PC-9 (cell line): ENCODE measurements around the gene CCDC3. TPM values are rescaled to one million over a fixed set of nuclear protein-coding genes. Genes with fewer than 3 reads are reported as not detected.

ENCODE experiments used
- BruUV-seq: library from RNA; stranded (reverse); fragments of 400-500 nt; replicated peaks from 2 replicates; lab custom pipeline; 2021; lab: Mats Ljungman, UMichigan
- CTCF ChIA-PET: fragments of 300-600 bp; sonication (Branson Sonifier 250); formaldehyde crosslinking; loops from one replicate; lab custom pipeline; 2022; ENCODE audit warnings: antibody characterized with exemption; lab: Charles Lee
- POLR2A ChIA-PET: fragments of 300-600 bp; sonication (Branson Sonifier 250); formaldehyde crosslinking; loops from one replicate; lab custom pipeline; 2022; ENCODE audit warnings: antibody characterized with exemption; ENCODE audit not compliant: unreplicated experiment; lab: Charles Lee
- DNase-seq, 2 experiments: peaks; one replicate each; pipeline versions ENCODE4 v3.0.0 to v3.0.0-alpha.2; 2015 to 2022; ENCODE audit warnings: mixed read lengths in 1 of 2
- H2AFZ ChIP-seq: fragments of 200-600 bp; sonication (generic); 2 replicates; pipeline ENCODE4 v1.8.1; 2017; ENCODE audit warnings: antibody characterized with exemption
- H3F3A ChIP-seq: fragments of 200-600 bp; sonication (generic); 2 replicates; pipeline ENCODE4 v1.8.1; 2017; ENCODE audit warnings: antibody characterized with exemption, mild to moderate bottlenecking, low read depth; ENCODE audit not compliant: insufficient read depth
- H3K27ac ChIP-seq: fragments of 200-600 bp; sonication (generic); 2 replicates; pipeline ENCODE4 v1.6.1; 2016; ENCODE audit warnings: mixed run types
- H3K27me3 ChIP-seq: fragments of 200-600 bp; sonication (generic); 2 replicates; pipeline ENCODE4 v1.6.1; 2016; ENCODE audit warnings: low read depth, mixed run types; ENCODE audit not compliant: insufficient read depth
- H3K36me3 ChIP-seq: fragments of 200-600 bp; sonication (generic); 2 replicates; pipeline ENCODE4 v1.6.1; 2016; ENCODE audit warnings: low read depth, mixed run types
- H3K4me1 ChIP-seq: fragments of 200-600 bp; sonication (generic); replicated peaks from 2 replicates; pipeline ENCODE4 v1.6.1; 2016; ENCODE audit warnings: mixed run types; ENCODE audit not compliant: insufficient read depth
- H3K4me2 ChIP-seq: fragments of 200-600 bp; sonication (generic); 2 replicates; pipeline ENCODE4 v1.6.1; 2017; ENCODE audit warnings: mixed run types
- H3K4me3 ChIP-seq: fragments of 200-600 bp; sonication (generic); 2 replicates; pipeline ENCODE4 v1.6.1; 2016; ENCODE audit warnings: mixed run types
- H3K79me2 ChIP-seq: fragments of 200-600 bp; sonication (generic); 2 replicates; pipeline ENCODE4 v1.6.1; 2017; ENCODE audit warnings: low read depth, mixed run types
- H3K9me2 ChIP-seq: fragments of 200-600 bp; sonication (generic); 2 replicates; pipeline ENCODE4 v1.8.1; 2017; ENCODE audit warnings: mild to moderate bottlenecking; ENCODE audit not compliant: insufficient read depth
- H3K9me3 ChIP-seq: fragments of 200-600 bp; sonication (generic); 2 replicates; pipeline ENCODE4 v1.8.1; 2016; ENCODE audit warnings: low read depth; ENCODE audit not compliant: insufficient read depth
- H4K20me1 ChIP-seq: fragments of 200-600 bp; sonication (generic); 2 replicates; pipeline ENCODE4 v1.8.1; 2017; ENCODE audit not compliant: insufficient read depth
- EZH2 ChIP-seq: fragments of 200-600 bp; sonication (generic); IDR thresholded peaks from 2 replicates; pipeline ENCODE4 v1.8.0; 2017; ENCODE audit warnings: antibody characterized with exemption, low read depth
- intact Hi-C: fragments of 100-400 bp; cut with micrococcal nuclease; formaldehyde crosslinking; loops from one replicate; pipeline ENCODE4 v1.10.0; 2022; ENCODE audit not compliant: unreplicated experiment
- total RNA-seq: library from RNA; stranded (reverse); gene quantifications from 2 replicates; pipeline ENCODE4 v1.2.3, GENCODE V29; 2021
- TF ChIP-seq, protein P1 (sequence below): fragments of 200-600 bp; sonication (generic); conservative IDR thresholded peaks from 2 replicates; pipeline ENCODE4 v1.6.1; 2017; ENCODE audit warnings: mixed run types, antibody characterized with exemption, mild to moderate bottlenecking, moderate library complexity

CCDC3 gene
- total RNA-seq, 1 experiment from 2014 or later = not detected

DNA sequence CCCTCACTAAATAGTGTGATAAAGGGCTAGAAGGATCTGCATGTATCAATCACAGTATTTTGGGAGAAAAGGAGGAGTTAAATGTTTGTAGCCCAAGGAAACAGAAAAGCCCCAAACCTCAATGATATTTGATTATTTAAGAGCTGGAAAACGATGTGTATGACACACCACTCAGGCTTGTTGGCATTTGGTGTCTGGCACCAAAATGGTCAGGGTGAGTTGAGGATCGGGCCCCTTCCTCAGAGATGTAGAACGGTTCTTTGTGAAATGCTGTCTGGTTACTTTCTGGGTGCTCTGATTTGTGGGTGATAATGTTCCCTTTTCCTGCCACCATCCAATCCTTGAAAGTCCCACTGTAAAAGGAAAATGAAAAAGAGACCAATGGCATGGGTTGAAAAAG is 113.7 kb downstream of the CCDC3 start:
- no peak for DNase-seq
- no TSS peak for BruUV-seq
- no peak overlapping the region for H3K27ac ChIP-seq
- no peak overlapping the region for H3K4me3 ChIP-seq
- H3K4me2 ChIP-seq = no peak overlapping the region
- ChIA-PET CTCF (no interaction called here), POLR2A (no interaction called here)
- TF ChIP-seq, protein P1, sequence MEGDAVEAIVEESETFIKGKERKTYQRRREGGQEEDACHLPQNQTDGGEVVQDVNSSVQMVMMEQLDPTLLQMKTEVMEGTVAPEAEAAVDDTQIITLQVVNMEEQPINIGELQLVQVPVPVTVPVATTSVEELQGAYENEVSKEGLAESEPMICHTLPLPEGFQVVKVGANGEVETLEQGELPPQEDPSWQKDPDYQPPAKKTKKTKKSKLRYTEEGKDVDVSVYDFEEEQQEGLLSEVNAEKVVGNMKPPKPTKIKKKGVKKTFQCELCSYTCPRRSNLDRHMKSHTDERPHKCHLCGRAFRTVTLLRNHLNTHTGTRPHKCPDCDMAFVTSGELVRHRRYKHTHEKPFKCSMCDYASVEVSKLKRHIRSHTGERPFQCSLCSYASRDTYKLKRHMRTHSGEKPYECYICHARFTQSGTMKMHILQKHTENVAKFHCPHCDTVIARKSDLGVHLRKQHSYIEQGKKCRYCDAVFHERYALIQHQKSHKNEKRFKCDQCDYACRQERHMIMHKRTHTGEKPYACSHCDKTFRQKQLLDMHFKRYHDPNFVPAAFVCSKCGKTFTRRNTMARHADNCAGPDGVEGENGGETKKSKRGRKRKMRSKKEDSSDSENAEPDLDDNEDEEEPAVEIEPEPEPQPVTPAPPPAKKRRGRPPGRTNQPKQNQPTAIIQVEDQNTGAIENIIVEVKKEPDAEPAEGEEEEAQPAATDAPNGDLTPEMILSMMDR = no peak
- TF ChIP-seq EZH2 = no peak
- H3K9me2 ChIP-seq = no peaks in the 10 kb centered on the region
- no peak overlapping the region for H2AFZ ChIP-seq
- intact Hi-C loops = no loop called here
- H4K20me1 ChIP-seq = no peaks in the 10 kb centered on the region
- no peaks in the 10 kb centered on the region for H3K9me3 ChIP-seq
- 0 out of 2 replicates have a peak, but pooled peaks cover 6% of the 10 kb centered on the region for H3K27me3 ChIP-seq
- no peaks in the 10 kb centered on the region for H3K4me1 ChIP-seq
- no peaks in the 10 kb centered on the region for H3F3A ChIP-seq
- no peaks in the 10 kb centered on the region for H3K79me2 ChIP-seq
- no peaks in the 10 kb centered on the region for H3K36me3 ChIP-seq

DNA sequence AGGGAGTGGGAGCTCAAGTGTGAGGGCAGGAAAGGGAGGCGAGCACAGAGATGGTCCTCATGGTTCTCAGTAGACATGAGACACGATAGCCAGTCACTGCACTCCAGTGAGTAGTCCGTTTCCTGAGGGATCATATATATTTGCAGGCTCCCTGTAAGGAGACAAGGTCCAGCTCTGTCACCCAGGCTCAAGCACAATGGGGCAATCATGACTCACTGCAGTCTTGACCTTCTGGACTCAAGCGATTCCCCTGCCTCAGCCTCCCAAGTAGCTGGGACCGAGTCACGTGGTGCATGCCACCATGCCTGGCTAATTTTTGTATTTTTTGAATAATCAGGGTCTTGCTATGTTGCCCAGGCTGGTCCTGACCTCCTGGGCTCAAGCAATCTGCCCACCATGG is 116.7 kb downstream of the CCDC3 start:
- no peak for TF ChIP-seq EZH2
- TF ChIP-seq, protein P1 = no peak
- Histone ChIP-seq H3K9me2 (no peaks in the 10 kb centered on the region), H2AFZ (no peak overlapping the region), H4K20me1 (no peaks in the 10 kb centered on the region), H3K36me3 (no peaks in the 10 kb centered on the region), H3K79me2 (no peaks in the 10 kb centered on the region), H3K27me3 (no peaks in the 10 kb centered on the region), H3K4me2 (no peak overlapping the region), H3F3A (no peaks in the 10 kb centered on the region), H3K4me1 (no peaks in the 10 kb centered on the region), H3K4me3 (no peak overlapping the region), H3K9me3 (no peaks in the 10 kb centered on the region), H3K27ac (no peak overlapping the region)
- BruUV-seq = no TSS peak
- ChIA-PET CTCF (no interaction called here), POLR2A (no interaction called here)
- no peak for DNase-seq
- intact Hi-C loops = no loop called here

DNA sequence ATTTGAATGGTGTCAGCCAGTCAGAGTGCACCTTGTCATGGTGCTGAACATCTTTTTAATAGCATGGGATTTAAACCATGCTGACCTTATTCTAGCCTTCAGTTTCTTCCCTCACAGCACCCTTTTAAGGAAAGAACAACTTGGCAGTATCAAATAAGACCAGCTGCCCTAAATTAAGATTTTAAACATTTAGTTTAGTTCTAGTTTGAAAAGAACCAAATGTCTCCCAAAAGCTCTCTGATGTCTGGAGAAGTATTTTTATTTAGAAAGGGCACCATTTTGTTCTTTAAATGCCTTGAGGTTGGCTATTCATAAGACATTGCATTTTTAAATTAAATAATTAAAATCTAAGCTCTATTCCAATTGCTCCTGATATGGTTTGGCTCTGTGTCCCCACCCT is 121.1 kb downstream of the CCDC3 start:
- intact Hi-C loops = no loop called here
- Histone ChIP-seq H2AFZ (no peak overlapping the region), H3K9me3 (no peaks in the 10 kb centered on the region), H3K4me3 (no peak overlapping the region), H3K27ac (no peak overlapping the region), H3K9me2 (no peaks in the 10 kb centered on the region), H3K79me2 (no peaks in the 10 kb centered on the region), H3K36me3 (no peaks in the 10 kb centered on the region), H4K20me1 (no peaks in the 10 kb centered on the region), H3K27me3 (0 out of 2 replicates have a peak, but pooled peaks cover 19% of the 10 kb centered on the region), H3F3A (no peaks in the 10 kb centered on the region), H3K4me2 (no peak overlapping the region), H3K4me1 (no peaks in the 10 kb centered on the region)
- BruUV-seq = no TSS peak
- POLR2A ChIA-PET = no interaction called here
- CTCF ChIA-PET = no interaction called here
- DNase-seq = no peak
- no peak for TF ChIP-seq EZH2
- TF ChIP-seq, protein P1 = no peak
